Motor neuron (in vitro differentiated cells): ENCODE measurements around the gene PPIC. TPM values are rescaled to one million over a fixed set of nuclear protein-coding genes. Genes with fewer than 3 reads are reported as not detected.

Source experiments
- ATAC-seq, 8 experiments: fragments of 200-7000 bp; cut with Tn5 transposase; replicated peaks in 6 of 8; 2 replicates each; pipeline ENCODE4 v1.8.0; 2021; ENCODE audit warnings: mild to moderate bottlenecking in 8 of 8, moderate library complexity in 8 of 8
- H3K27ac ChIP-seq, 2 donors: fragments of 250-450 bp; sonication (Bioruptor Pico); 2 replicates each; pipeline ENCODE4 v1.9.0; 2021; ENCODE audit warnings: antibody characterized with exemption in 2 of 2, mild to moderate bottlenecking in 2 of 2, moderate library complexity in 1 of 2
- H3K4me1 ChIP-seq, 2 donors: fragments of 250-450 bp; sonication (Bioruptor Pico); replicated peaks in 1 of 2; 2 replicates each; pipeline ENCODE4 v1.6.1; 2021; ENCODE audit warnings: antibody characterized with exemption in 2 of 2, mild to moderate bottlenecking in 2 of 2, moderate library complexity in 1 of 2
- H3K4me3 ChIP-seq, 5 donors: fragments of 250-450 bp; sonication (Bioruptor Pico); 2 replicates each; pipeline ENCODE4 v1.9.0; 2021; ENCODE audit warnings: antibody characterized with exemption in 5 of 5, mild to moderate bottlenecking in 5 of 5, moderate library complexity in 4 of 5
- WGBS, 10 experiments: fragments of 450-650 bp; shearing (Covaris generic); methylation state at CpG; one replicate each; pipeline ENCODE4 v1.0.0; 2022; 5-methylcytosine and 5-hydroxymethylcytosine counted together
- in situ Hi-C, 9 experiments: fragments of 400-800 bp; cut with MboI; loops; one replicate each; pipeline ENCODE4 v1.15.0; 2021; ENCODE audit warnings: low sequenced_read_pairs in 9 of 9, low pct_unique_long_range_greater_than_20kb in 2 of 9; ENCODE audit not compliant: unreplicated experiment in 9 of 9
- total RNA-seq, 8 experiments: library from RNA; unstranded; fragments of 300-600 nt; gene quantifications; 2 replicates each; pipeline versions ENCODE4 v1.2.3 to v1.2.4, GENCODE V29; 2022

Gene PPIC
- total RNA-seq, 8 experiments from 2014 or later = 1.9 to 64.1 (median 8.9) TPM

DNA sequence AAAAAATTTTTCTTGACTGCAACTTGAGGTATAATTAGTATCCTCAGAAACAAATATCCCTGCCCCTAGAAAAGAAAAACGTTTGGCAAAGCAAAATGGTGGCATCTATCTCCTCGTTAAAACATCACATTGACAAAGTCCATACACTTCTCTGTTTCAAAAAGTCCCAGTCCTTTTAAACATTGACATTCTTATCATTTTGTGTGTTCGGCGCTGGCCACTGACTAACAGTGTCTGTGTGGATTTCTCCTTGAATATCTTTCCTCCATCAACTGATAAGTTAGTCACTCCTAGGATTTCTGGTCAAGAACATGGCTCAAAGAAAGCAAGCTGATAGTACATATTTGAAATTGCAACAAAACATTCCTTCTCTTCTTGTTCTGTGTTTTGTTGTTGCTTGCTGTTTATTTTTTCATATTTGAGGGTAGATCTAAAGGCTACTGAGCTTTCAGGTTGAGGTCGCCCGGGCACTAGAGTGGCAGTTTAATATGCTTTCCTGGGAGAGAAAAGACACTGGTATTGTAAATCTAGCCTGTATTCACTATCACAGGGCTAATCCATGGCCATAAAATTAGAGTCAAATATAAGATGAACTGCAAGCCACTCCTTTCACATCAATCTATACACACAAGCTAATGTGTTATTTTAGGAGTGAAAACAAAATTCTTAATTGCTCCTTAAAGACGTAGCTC, 8.5 kb upstream of the PPIC start:
- WGBS, 10 experiments = 52 to 100% (median 80%) methylated on average over 2 to 7 of the region's 7 CpGs
- H3K27ac ChIP-seq = no peak overlapping the region
- H3K4me3 ChIP-seq = no peak overlapping the region
- in situ Hi-C loops = no loop called here
- no peaks in the 10 kb centered on the region for H3K4me1 ChIP-seq
- no peak for ATAC-seq

GRCh38 chr5:123039673-123040072, 3.1 kb upstream of the PPIC start:
- no peak for ATAC-seq
- no peak overlapping the region for H3K27ac ChIP-seq
- in situ Hi-C loops = no loop called here
- H3K4me3 ChIP-seq = no peak overlapping the region
- H3K4me1 ChIP-seq = peaks cover 3 to 7% of the 10 kb centered on the region in 2 donors

GRCh38 chr5:123037104-123037418, 536 bp upstream of the PPIC start:
- peak overlapping the region; percentile 50 to 83 (median 69) for H3K4me3 ChIP-seq
- H3K4me1 ChIP-seq = peaks cover 3 to 7% of the 10 kb centered on the region in 2 donors
- no peak overlapping the region for H3K27ac ChIP-seq
- ATAC-seq = no peak
- in situ Hi-C loops = no loop called here
- WGBS, 10 experiments = 0 to 8% (median 1%) methylated on average over 1 to 11 of the region's 11 CpGs; no CpG with 5 or more reads in 2 of the 10 experiments

- 0 to 2% methylated on average over 4 to 10 of the region's 40 CpGs; no CpG with 5 or more reads in 8 of the 10 experiments for WGBS, 10 experiments
- in situ Hi-C loops = no loop called here
- peak; percentile 23 to 68 (median 64) for ATAC-seq
- Histone ChIP-seq H3K4me3 (peak overlapping the region; percentile 50 to 83 (median 69)), H3K4me1 (peaks cover 3 to 7% of the 10 kb centered on the region in 2 donors), H3K27ac (no peak overlapping the region)
Measured at GRCh38 chr5:123035918-123036390, 571 bp downstream of the PPIC start.

- 0 to 11% (median 2%) methylated on average over 2 to 8 of the region's 27 CpGs; no CpG with 5 or more reads in 4 of the 10 experiments for WGBS, 10 experiments
Measured at GRCh38 chr5:123035360-123035917, 1.1 kb downstream of the PPIC start.

GRCh38 chr5:123033157-123033671, 3.3 kb downstream of the PPIC start:
- in situ Hi-C loops = no loop called here
- H3K4me3 ChIP-seq = no peak overlapping the region
- no peak overlapping the region for H3K27ac ChIP-seq
- ATAC-seq = no peak
- WGBS, 10 experiments = 0 to 91% (median 72%) methylated on average over 1 to 6 of the region's 6 CpGs; no CpG with 5 or more reads in 2 of the 10 experiments
- peaks cover 3 to 7% of the 10 kb centered on the region in 2 donors for H3K4me1 ChIP-seq

More at GRCh38 chr5:123035360-123035917, 1.1 kb downstream of the PPIC start:
- peak overlapping the region; percentile 50 to 83 (median 69) for H3K4me3 ChIP-seq
- peak; percentile 0 to 45 (median 16) for ATAC-seq
- in situ Hi-C loops = no loop called here
- no peak overlapping the region for H3K27ac ChIP-seq
- H3K4me1 ChIP-seq = peaks cover 3 to 7% of the 10 kb centered on the region in 2 donors

- Histone ChIP-seq H3K4me1 (no peaks in the 10 kb centered on the region), H3K27ac (no peak overlapping the region), H3K4me3 (no peak overlapping the region)
- 56 to 100% (median 87%) methylated on average over 1 to 7 of the region's 9 CpGs for WGBS, 10 experiments
- in situ Hi-C loops = no loop called here
- ATAC-seq = no peak
Measured at GRCh38 chr5:123028222-123028621, 8.3 kb downstream of the PPIC start.

- in situ Hi-C loops = loop anchor here in 1 of 9 experiments (25.0 kb wide), 1 partner anchor 502 kb away; no protein-coding TSS in a partner anchor
- WGBS, 10 experiments = 29 to 100% (median 80%) methylated on average over 1 of the region's 1 CpG; no CpG with 5 or more reads in 4 of the 10 experiments
- no peak for ATAC-seq
- Histone ChIP-seq H3K27ac (no peak overlapping the region), H3K4me3 (no peak overlapping the region), H3K4me1 (no peaks in the 10 kb centered on the region)
Measured at GRCh38 chr5:123014689-123015088, 21.8 kb downstream of the PPIC start.

- Histone ChIP-seq H3K27ac (no peak overlapping the region), H3K4me3 (no peak overlapping the region), H3K4me1 (peaks cover 12 to 18% of the 10 kb centered on the region in 2 donors)
- ATAC-seq = no peak
- in situ Hi-C loops = loop anchor here in 1 of 9 experiments (25.0 kb wide), 1 partner anchor 500 kb away; no protein-coding TSS in a partner anchor
- 25 to 100% (median 89%) methylated on average over 1 of the region's 1 CpG; no CpG with 5 or more reads in 1 of the 10 experiments for WGBS, 10 experiments
Measured at GRCh38 chr5:123012321-123012720, 24.2 kb downstream of the PPIC start.

GRCh38 chr5:123007754-123008153, 28.8 kb downstream of the PPIC start:
- H3K27ac ChIP-seq = no peak overlapping the region
- 15 to 100% (median 61%) methylated on average over 1 to 5 of the region's 6 CpGs for WGBS, 10 experiments
- H3K4me1 ChIP-seq = peaks cover 14 to 30% of the 10 kb centered on the region in 2 donors
- peak in 5 of 8 experiments; percentile 21 to 81 (median 62) for ATAC-seq
- in situ Hi-C loops = loop anchor here in 1 of 9 experiments (25.0 kb wide), 1 partner anchor 495 kb away; no protein-coding TSS in a partner anchor
- H3K4me3 ChIP-seq = no peak overlapping the region

GRCh38 chr5:123007182-123007581, 29.3 kb downstream of the PPIC start:
- peaks cover 14 to 31% of the 10 kb centered on the region in 2 donors for H3K4me1 ChIP-seq
- H3K4me3 ChIP-seq = no peak overlapping the region
- WGBS, 10 experiments = 0 to 88% (median 69%) methylated on average over 1 to 6 of the region's 6 CpGs
- peak in 5 of 8 experiments; percentile 56 to 91 (median 85) for ATAC-seq
- in situ Hi-C loops = loop anchor here in 1 of 9 experiments (25.0 kb wide), 1 partner anchor 495 kb away; no protein-coding TSS in a partner anchor
- no peak overlapping the region for H3K27ac ChIP-seq

DNA sequence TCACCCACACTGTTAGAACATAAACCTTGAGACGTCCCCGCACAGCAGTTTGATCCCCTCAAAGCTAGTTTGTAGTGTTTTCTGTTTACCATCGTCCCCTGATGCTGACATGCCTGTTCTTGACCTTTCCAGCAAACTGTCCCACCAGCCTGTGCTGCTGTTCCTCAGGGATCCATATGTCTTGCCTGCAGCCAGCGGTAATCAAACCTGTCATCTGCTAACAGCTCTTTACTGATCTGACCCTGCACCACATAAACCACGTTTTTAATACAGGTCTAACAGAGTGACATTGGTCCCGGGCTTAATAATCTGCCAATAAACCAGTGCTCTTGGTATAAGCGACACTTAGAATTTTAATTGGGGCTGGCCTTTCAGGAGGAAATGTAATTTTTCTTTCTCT, 34.7 kb downstream of the PPIC start:
- Histone ChIP-seq H3K4me3 (no peak overlapping the region), H3K4me1 (peaks cover 0 to 23% of the 10 kb centered on the region in 2 donors), H3K27ac (no peak overlapping the region)
- in situ Hi-C loops = loop anchor here in 1 of 9 experiments (25.0 kb wide), 1 partner anchor 490 kb away; no protein-coding TSS in a partner anchor
- WGBS, 10 experiments = 0 to 75% (median 52%) methylated on average over 1 to 7 of the region's 7 CpGs; no CpG with 5 or more reads in 1 of the 10 experiments
- peak in 5 of 8 experiments; percentile 68 to 98 (median 98) for ATAC-seq

DNA sequence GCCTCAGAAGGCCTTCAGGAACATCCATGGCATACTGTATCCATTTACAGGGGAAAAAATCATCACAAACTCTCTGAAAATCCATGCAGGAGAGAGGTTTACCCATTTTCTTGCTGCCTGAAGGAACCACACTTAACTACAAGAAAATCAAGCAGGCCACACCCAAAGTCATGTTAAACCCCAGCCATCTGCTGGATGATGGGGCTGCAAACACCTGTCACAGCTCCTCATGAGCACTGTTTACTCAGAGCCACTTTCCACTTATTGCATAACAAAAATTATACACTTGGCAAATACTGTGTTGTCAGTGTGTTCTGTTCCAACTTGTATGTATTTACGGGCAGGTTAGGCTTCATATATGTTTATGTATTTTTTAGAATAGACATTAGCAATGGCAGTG, 35.8 kb downstream of the PPIC start:
- ATAC-seq = peak in 1 of 8 experiments; percentile 23
- no peak overlapping the region for H3K27ac ChIP-seq
- in situ Hi-C loops = loop anchor here in 1 of 9 experiments (25.0 kb wide), 1 partner anchor 488 kb away; no protein-coding TSS in a partner anchor
- H3K4me3 ChIP-seq = no peak overlapping the region
- WGBS, 10 experiments = 54 to 100% (median 100%) methylated on average over 1 of the region's 1 CpG; no CpG with 5 or more reads in 4 of the 10 experiments
- peaks cover 0 to 20% of the 10 kb centered on the region in 2 donors for H3K4me1 ChIP-seq
